ENCODE data around the gene RBM27. TPM values are rescaled to one million over a fixed set of nuclear protein-coding genes. Genes with fewer than 3 reads are reported as not detected.
"Not testable (repeated sequence)": the region's sequence is repeated elsewhere in the genome, so short reads cannot be mapped to it uniquely, and the experiment has no call there.

RBM27 gene
- polyA plus RNA-seq, 1 of the 3 experiments (the other 2 are of a cell fraction) = 8.2 TPM

DNA sequence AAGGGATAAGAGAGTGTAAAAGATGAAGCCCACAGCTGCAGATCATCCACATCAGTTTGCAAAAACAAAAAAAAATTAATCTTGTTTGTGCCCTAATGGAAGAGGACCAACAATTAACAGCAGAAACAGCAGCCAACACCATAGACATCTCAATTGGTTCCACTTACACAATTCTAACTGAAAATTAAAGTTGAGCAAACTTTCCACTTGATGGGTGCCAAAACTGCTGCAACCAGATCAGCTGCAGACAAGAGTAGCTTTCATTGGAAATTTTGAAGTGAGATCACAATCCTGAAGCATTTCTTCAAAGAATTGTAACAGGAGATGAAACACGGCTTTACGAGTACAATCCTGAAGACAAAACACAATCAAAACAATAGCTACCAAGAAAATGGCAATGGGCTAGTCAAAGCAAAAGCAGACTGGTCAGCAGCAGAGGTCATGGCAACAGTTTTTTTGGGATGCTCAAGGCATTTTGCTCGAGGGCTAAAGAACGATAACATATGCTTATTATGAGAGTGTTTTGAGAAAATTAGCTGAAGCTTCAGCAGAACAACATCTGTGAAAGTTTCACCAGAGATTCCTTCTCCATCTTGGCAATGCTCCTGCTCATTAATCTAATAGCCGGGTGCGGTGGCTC lies 4.1 kb upstream of the RBM27 start (continued):
- TF ChIP-seq PBX3 (IDR thresholded peaks at IDR 0.05) = no peak
- TF ChIP-seq NFIC (IDR thresholded peaks at IDR 0.05; ENCODE audit: borderline replicate concordance) = no peak
- TF ChIP-seq, protein P1, sequence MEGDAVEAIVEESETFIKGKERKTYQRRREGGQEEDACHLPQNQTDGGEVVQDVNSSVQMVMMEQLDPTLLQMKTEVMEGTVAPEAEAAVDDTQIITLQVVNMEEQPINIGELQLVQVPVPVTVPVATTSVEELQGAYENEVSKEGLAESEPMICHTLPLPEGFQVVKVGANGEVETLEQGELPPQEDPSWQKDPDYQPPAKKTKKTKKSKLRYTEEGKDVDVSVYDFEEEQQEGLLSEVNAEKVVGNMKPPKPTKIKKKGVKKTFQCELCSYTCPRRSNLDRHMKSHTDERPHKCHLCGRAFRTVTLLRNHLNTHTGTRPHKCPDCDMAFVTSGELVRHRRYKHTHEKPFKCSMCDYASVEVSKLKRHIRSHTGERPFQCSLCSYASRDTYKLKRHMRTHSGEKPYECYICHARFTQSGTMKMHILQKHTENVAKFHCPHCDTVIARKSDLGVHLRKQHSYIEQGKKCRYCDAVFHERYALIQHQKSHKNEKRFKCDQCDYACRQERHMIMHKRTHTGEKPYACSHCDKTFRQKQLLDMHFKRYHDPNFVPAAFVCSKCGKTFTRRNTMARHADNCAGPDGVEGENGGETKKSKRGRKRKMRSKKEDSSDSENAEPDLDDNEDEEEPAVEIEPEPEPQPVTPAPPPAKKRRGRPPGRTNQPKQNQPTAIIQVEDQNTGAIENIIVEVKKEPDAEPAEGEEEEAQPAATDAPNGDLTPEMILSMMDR (IDR thresholded peaks at IDR 0.05) = no peak
- no peak for TF ChIP-seq IRF3 (IDR thresholded peaks at IDR 0.05; ENCODE audit: low read depth, low read length)
- TF ChIP-seq SIN3A (IDR thresholded peaks at IDR 0.05; ENCODE audit: borderline replicate concordance, low read depth, low read length) = no peak
- TF ChIP-seq, protein P2, sequence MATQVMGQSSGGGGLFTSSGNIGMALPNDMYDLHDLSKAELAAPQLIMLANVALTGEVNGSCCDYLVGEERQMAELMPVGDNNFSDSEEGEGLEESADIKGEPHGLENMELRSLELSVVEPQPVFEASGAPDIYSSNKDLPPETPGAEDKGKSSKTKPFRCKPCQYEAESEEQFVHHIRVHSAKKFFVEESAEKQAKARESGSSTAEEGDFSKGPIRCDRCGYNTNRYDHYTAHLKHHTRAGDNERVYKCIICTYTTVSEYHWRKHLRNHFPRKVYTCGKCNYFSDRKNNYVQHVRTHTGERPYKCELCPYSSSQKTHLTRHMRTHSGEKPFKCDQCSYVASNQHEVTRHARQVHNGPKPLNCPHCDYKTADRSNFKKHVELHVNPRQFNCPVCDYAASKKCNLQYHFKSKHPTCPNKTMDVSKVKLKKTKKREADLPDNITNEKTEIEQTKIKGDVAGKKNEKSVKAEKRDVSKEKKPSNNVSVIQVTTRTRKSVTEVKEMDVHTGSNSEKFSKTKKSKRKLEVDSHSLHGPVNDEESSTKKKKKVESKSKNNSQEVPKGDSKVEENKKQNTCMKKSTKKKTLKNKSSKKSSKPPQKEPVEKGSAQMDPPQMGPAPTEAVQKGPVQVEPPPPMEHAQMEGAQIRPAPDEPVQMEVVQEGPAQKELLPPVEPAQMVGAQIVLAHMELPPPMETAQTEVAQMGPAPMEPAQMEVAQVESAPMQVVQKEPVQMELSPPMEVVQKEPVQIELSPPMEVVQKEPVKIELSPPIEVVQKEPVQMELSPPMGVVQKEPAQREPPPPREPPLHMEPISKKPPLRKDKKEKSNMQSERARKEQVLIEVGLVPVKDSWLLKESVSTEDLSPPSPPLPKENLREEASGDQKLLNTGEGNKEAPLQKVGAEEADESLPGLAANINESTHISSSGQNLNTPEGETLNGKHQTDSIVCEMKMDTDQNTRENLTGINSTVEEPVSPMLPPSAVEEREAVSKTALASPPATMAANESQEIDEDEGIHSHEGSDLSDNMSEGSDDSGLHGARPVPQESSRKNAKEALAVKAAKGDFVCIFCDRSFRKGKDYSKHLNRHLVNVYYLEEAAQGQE (IDR thresholded peaks at IDR 0.05; ENCODE audit: low read depth, low read length) = no peak

- H2AFZ ChIP-seq (ENCODE audit: low read depth); H3K4me3 ChIP-seq (ENCODE audit: low read depth in 2 of 2, low read length in 1 of 2); H3K4me2 ChIP-seq; H3K9ac ChIP-seq; H3K36me3 ChIP-seq (replicated peaks in 1 of 2; ENCODE audit: control insufficient read depth in 1 of 2, insufficient read depth in 2 of 2, low read length in 1 of 2); H3K9me2 ChIP-seq; H3K9me3 ChIP-seq; H3K4me1 ChIP-seq (ENCODE audit: control insufficient read depth in 1 of 2, insufficient read depth in 2 of 2, low read depth in 1 of 2, low read length in 1 of 2); DNase-seq; H3K27ac ChIP-seq (ENCODE audit: low read depth in 2 of 2, low read length in 1 of 2); CTCF ChIA-PET; H3K27me3 ChIP-seq (ENCODE audit: insufficient read depth); H3F3A ChIP-seq (replicated peaks; ENCODE audit: insufficient read depth): not testable (repeated sequence)
- POLR2A ChIA-PET = interaction anchor here (2.0 kb wide), 1 partner anchor 19 kb away, joined by 7 read pairs; the partner anchor contains the start of gene LARS1
- H4K20me1 ChIP-seq (ENCODE audit: insufficient read depth) = peaks cover 18% of the 10 kb centered on the region
- H3K79me2 ChIP-seq (ENCODE audit: insufficient read depth) = peaks cover 34% of the 10 kb centered on the region
- WGBS (ENCODE audit: low lambda C conversion rate) = 89% methylated on average over 12 of the region's 12 CpGs
These were observed 1.6 kb upstream of the RBM27 start for GRCh38 chr5:146201795-146202194.
